Right lobe of liver (tissue), 4 donors: ENCODE data around the gene SMIM43.

Experiments used
- CTCF ChIP-seq, 4 donors: fragments of 200-600 bp in 3 of 4; fragments of 450-650 bp in 1 of 4; IDR thresholded peaks; one replicate each; pipeline versions ENCODE4 v1.5.1 to v1.8.0; 2016 to 2022; ENCODE audit warnings: antibody characterized with exemption in 4 of 4, mild to moderate bottlenecking in 2 of 4
- POLR2A ChIP-seq: fragments of 450-650 bp; IDR thresholded peaks from one replicate; pipeline ENCODE4 v1.6.1; 2017; ENCODE audit warnings: antibody characterized with exemption, mild to moderate bottlenecking
- donor health status: DM: no; HTN: no; CAD: no.
- donor health status: DM: no; HTN: no; CAD: no.
- donor health status: DM: no; HTN: yes; CAD: no.

GRCh38 chr4:121789455-121789854 is 24.5 kb upstream of the SMIM43 start:
- TF ChIP-seq CTCF (IDR thresholded peaks at IDR 0.05) (no peak), POLR2A (no peak)
